Femur (tissue), 1 donor: ENCODE measurements around the gene RAB7B.

Source experiments
- DNase-seq: peaks from one replicate; pipeline ENCODE4 v3.0.0-alpha.2; 2017

The RAB7B gene

DNA sequence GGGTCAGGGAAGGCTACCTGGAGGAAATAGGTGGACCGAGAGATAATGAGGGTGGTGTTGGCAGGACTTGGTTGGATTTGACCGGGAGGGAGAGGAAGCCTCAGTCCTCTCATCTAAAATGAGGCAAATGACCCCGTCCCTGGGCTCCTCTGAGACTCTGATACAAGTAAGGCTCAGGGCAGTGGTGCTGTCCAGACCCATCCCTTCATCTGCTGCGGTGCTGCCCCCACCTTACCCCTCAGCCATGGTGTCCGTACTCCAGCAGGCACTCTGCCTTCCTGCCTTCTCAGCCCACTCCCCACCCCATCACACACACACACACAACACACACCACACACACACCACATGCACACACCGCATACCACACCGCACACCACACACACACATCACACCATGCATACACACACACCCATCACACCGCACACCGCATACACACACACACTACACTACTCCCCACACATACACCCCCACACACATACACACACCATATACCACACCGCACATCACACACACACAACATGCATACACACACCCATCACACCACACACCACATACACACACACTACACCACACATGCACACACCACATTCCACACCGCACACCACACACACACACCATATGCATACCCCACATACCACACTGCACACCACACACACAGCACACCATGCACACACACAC lies 30.6 kb downstream of the RAB7B start:
- no peak for DNase-seq

DNA sequence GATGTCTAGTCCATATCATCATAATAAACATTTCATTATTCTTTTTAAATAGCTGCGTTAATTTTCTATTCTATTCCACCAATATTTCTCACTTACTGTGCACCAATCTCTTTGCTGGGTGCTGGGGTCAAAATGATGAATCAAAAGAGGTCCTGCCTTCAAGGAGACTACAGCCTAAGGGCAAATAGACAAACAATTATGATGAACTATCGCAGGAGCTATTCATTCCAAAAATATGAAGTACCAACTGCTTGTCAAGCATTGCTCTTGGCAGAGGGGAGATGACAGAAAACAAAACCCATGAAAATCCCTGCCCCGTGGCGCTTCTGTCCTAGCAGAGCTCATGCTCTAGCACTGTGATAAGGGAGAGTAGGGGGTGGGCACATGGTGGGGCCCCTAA lies 31.1 kb downstream of the RAB7B start:
- no peak for DNase-seq

DNA sequence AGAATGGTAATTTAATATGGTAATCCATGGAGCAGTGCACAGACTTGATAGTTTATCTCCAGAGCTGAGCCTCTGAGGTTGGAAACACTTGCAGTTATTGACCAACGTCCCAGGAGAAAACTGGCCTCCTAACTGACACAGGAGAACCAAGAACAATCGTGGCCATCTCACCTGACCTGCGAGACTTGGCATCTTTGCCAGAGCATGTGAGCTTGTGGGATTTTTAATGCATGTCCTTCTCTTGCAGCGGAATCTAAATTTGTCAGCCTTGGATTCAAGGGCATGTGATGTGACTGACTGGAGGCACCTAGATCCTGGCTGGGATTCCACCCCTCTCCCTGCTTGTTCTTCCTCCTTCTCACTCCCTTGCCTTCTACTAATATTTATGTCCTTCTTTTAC lies 32.1 kb downstream of the RAB7B start:
- DNase-seq = no peak

DNA sequence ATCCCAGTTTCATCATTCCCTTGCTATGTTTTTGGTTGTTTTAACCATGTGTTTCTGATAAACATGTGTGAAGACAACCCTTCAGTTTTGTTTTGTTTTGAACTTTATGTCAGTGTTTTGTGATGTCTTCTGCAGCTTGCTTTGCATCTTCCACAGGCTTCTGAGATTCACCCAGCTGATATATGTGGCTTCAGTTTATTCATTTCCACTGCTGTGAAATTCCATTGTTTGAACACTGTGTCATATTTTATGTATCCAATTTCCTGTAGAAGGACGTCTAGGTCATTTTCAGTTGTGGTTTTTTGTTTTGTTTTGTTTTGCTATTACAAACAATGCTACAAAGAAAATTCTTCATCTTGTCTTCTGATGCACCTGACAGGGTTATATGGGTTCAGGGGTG lies 32.7 kb downstream of the RAB7B start:
- no peak for DNase-seq

DNA sequence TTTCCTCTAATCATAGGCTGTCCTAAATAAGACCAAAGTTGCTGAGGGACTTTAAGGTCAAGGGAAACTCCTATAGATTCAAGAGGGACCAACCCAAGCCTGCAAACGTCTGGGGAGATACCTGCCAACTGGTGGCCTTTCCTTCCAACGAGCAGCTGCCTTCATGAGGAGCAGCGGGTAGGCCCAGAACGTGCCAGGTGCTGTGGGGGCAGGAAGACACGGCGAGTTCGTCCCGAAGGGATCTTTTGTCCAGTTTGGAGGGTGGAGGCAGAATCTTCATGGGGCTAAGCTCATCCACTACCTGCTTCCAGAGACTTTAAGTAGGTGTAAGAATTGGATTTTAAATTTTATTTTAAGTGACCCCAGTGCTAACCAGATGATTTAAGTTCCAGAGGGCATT lies 34.0 kb downstream of the RAB7B start:
- no peak for DNase-seq

DNA sequence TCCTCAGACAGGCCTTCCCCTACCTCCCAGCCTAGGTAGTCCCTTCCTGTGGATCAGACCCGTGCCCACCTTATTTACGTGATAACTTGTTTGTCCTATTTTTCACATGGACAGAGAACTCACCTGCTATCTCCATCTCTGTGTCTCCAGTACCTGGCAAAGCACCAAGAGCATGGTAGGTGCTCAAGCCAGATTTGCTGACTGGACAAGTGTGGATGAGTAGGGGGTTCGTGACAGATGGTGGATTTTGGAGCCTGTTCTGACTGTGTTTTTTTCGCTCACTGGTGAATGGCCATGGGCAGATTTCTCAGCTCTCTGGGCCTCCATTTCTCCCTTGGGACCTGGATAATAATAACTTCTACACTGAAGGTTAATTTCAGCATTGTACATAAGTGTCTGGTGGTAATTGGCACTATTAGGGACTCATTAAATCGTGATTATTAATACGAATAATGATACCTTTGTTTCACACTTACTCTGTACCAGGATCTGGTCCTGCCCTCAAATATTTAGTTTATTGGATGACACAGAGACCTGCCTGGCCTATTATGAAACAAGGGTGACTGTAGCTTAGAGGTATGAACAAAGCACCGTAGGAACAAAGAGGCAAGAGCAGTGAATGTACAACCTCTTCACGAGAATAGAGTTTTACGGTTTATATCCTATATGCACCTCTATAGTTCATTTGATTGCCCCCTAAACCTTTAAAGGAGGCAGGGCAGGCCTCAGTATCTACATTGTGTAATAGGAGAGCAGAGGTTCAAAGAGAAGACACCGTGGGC lies 35.5 kb downstream of the RAB7B start:
- no peak for DNase-seq

DNA sequence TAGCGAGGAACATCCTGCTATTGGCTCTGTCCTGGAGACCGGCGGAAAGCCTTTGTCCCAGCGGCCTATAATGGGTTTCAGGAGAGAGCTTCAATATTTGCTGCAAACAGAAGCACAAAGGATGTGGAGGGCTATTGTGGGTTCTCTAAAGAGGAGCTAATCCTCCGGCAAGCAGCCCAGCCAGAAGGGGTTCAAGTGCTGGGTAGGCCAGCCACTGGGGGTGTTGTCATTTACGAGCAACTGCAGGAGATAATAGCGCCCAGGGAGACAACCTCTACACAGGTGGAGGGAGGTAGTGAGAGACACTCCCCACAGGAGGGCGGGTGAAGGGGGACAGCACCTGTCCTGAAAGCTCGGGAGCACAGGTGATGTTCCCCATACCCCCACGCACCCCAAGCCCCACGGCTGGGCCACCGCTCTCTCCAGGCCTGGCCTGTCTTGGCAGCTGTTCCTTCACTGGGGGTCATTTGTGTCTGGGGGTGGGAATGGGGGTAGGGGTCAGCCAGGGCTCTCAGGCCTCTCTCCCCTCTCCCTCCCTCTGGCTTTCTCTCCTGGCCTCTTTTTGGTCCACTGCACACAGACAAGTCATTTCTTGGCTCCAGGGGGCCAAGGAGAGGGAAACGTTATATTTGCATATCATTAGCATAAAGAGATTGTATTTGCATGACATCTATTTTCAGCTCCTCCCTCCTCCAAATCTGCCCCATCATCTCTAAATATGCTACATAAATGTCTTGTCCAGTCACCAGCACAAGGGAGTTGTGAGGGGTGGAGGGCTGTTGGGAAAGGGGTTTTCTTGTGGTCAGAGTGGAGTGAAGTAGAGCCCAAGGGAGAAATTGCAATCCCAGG lies 37.9 kb downstream of the RAB7B start:
- DNase-seq = no peak

DNA sequence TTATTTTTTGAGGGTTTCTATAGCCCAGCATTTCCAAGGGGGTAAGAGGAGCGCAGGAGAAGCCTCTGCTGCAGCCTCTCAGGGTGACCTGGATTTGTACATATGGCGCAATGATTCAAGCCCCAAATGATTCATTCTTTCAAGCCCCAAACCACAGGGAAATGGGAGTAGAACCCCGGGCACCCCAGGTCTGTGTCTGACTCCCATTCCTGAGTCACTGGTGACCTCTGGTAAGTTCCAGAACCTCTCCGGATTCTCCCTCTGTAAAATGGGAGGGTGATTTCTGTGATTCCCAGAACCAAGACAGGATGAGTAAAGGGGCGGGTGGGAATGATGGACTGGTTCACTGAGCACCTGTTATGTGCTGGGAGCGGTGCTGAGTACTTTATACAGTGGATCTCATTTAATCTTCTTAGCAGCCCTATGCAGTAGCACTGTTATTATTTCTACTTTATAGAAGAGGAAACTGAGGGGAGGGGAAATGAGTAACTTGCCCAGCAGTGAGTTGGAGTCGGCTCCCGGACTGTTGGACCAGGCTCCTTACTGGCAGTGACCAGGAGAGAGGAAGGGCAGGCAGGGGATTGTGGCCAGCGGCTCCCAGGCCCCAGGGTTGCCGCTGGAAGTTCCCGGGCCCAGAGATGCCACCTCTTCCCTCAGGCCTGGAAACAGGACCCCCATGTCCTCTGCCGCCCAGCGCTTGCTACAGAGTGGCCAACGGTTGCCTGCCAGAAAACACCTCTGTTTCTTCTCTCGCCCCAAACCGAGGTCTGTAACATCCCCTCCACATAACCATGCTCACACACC lies 39.6 kb downstream of the RAB7B start:
- no peak for DNase-seq

DNA sequence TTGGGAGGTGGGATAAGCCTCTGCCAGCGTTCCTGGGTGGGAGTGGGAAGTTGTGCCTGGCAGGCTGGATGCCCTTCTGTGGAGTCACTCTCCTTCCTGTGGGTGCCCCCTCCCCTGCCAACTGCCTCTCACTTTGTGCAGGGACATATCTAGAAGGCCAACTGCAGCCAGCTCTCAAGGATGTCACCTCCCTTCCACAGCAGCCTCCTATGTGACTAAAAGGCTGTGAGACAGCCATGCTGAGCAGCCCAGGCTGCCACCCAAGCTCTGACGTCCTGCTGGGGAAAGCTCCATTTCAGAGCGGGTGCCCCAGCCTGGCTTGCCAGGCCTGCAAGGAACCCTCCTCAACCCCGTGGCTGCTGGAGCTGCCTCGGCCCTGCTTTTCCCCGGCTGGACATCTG lies 40.4 kb downstream of the RAB7B start:
- no peak for DNase-seq

DNA sequence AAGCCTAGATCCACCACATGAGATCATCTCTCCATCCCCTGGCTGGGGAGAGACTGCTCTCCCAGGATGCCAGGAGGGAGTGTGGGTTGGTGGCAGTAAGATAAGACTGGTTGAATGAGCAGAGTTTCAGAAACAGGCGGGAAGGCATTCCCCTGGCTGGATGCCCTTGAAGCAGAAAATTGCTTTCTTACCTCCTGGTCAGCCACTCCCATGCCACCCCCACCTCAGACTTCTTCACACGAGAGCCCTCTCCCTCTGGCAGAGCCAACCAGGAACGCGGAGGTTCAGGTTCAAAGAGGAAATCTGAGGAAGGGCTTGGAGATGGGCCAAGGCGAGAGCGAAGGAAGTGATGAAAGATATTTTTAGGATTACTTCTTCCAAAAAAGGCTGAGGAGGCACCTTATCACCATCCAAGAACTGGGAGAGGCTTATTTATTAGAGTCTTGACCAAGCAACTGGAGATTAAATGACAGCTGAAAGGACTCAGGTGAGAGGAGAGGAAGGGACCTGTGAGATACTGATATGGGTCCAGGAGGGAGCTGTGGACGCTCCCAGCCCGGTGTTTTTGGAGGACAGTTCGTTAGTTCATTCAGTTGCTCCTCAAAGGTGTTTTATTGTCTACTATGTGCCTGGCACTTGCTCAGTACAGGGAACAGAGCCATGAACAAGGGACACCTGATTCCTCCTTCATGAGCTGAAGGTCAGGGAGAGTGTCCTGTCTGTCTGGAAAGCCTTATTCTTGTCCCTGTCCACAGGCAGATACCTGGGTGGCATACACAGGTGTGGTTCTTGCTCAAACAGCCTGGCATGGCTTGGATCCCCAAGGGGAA lies 41.0 kb downstream of the RAB7B start:
- no peak for DNase-seq

DNA sequence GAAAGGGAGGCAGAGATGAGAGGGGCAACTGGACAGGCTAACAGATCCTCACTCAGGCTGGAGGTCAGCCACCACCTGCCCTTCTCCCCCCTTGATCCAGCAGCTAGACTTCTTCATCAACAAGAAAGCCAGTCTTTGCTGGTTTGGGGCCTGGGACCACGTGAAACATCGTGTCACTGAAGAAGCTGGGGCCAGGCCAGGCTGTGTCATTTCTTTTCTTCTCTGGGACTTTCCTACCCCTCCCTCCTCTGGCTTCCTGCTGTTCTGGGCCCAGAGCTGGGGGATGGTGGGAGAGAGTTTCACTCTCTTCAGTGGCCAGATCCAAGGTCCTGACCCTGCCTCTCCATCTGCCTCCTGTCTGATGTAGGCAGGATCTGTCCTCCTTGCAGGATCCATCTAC lies 41.8 kb downstream of the RAB7B start:
- peak; percentile 41 for DNase-seq

DNA sequence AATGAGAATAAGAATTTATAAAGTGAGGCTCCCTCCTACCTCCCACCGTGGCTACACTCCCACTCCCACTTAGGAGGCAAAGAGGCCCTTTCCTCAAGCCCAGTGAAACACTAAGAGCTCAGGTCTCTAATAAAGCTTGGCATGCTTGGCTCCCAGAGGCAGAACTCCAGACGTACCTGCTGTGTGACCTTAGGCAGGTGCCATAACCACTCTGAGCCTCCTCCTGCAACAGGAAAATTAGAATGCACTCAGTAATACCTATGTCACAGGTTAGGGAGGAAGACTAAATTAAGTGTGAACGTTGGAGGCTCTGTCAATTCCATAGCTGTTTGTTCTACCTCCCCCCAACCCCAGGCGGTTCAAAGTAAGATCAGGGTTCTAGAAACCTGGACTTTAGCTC lies 43.4 kb downstream of the RAB7B start:
- DNase-seq = no peak

DNA sequence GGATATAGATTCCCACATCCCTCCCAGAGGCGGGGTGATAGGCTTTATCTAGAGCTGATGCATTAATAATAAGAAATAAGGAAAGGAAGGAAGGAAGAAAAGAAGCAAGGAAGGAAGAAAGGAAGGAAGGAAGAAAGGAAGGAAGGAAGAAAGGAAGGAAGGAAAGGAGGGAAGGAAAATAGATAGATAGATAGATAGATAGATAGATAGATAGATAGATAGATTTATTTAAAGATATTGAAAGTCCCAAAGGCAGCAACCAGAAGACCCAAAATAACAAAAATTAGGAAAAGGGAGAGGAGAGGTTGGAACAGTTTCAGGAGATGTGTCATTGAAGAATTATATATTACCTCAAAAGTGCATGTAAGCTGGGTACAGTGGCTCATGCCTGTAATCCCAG lies 47.7 kb downstream of the RAB7B start:
- DNase-seq = no peak

DNA sequence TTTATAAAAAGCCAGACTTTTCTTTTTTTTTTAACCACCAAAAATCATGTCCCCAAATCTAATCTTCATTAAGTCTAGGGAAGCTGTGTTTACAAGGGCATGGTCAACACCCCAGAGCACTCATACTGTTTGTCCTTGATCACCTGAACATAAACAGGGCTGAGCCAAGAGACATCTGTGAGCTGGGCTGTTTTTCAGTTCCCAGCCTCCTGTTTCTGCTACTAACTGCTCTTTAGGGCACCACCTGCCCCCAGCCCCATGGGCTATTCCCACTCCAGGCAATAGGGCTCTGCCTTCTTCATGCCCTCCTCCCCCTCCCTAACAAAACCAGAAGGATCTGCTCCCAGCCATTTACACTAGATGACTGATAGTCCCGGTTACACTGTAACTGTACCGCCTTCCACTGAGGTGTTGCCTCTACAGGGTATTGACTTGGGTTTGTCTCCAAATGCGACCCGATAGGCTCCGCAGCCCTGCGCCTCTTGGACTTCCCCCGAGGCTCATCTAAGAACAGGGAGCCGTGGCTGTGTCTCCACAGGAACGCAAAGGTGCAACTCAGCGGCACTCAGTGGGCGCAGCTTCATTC lies 48.3 kb downstream of the RAB7B start:
- no peak for DNase-seq

DNA sequence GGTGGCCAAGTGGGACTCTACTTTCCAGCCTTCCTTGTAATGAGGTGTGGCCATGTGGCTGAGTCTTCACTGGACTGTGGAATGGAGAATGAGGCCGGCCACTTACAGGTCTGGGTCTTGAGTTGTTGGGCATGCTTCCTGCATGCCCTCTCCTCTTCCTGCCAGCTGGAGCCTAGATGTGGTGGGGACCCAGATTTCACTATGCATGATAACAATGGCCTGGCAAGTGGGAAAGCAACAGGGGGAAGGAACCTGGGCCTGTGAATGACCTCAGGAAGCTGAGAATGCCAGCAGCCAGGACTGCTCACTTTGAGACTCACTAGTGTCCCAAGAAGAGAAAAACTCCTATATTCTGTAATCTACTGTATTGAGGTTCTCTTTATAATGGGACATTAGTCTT lies 51.4 kb downstream of the RAB7B start:
- DNase-seq = no peak

DNA sequence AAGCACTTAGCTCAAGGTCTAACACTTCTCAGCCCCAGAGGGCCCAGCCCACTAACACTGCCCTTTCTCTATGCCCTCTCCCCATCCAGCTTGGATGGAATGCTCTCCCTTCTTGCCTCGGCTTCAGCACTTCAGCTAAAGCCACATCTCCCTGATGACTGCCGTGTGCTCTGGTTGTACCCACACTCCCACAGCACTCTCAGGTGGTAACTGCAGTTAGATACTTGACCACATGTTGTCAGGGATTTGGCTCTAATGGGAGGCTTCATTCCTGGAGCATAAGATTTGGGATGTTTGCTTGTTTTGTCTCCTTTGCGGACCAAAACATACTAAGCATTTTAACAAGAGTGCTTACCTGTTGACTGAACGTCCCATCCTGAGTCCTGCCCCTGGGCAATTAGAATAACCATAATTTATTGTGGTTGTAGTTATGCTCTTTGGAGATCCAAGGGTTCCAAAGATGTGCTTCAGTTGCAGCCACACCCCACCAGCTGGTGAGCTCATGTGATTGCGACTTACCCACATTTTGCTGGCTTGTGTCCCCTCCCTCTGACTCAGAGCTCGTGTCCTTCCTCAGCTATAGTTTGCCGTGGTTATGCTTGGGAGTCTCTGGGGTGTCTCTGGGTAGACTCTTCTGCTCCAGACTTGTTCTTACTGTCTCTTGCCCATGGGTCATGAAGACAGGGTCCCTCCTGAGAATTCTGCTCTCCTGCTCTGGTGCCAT lies 52.2 kb downstream of the RAB7B start:
- no peak for DNase-seq

DNA sequence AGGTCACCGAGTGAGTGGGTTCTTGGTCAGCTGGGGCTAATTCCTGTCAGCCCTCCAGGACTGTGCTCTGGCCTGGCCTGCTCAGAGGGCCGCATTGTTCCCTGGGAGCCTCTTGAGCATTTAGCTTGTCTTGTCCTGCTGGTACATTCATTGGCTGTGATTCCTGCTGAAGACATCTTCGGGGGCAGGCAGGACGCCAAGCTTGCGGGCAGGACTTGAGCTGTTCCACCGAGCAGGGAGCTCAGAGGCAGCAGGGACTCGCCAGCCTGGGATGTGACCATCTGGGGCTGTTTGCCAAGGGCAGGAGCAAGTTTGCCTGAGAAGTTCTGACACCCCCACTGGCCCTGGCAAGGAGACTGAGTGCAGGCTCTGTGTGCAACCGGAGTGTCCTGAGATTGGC lies 52.9 kb downstream of the RAB7B start:
- DNase-seq = peak; percentile 29

DNA sequence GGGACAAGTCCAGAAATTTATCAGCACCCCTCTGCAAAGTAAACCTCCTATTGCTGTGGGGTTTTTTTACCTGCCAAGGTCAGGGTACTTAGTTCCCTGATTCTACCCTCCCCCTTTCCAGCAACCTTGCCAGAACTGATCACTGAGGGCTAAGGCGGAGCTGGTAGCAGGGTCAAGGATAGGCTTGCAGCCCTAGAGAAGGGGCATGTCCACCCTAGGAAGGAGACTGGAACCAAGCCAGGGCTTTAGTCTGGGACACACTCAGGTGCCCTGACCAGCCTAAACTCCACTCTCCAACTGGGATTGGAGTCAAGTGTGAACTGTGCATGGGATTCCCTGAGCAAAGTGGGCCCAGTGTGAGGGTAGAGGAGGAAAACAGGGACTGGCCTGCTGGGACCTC lies 53.4 kb downstream of the RAB7B start:
- DNase-seq = no peak

DNA sequence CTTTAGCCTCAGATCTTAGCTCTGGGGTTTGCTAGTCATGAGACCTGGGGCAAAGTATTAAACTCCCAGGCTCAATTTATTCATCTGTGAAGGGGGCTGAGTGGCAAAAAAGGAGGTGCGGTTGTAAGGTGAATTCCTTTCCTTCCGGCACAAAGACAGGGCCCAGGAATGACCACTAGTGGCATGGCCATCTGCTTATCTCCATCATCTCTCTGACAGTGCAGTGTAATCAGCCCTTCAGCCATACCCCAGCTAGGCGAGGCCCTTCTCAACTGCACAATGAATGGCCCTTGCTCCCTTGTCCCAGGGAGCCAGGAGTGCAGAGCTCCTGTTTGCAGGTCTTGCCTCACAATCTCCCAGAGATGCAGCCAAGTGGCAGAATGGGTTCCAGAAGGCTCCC lies 54.3 kb downstream of the RAB7B start:
- DNase-seq = no peak

DNA sequence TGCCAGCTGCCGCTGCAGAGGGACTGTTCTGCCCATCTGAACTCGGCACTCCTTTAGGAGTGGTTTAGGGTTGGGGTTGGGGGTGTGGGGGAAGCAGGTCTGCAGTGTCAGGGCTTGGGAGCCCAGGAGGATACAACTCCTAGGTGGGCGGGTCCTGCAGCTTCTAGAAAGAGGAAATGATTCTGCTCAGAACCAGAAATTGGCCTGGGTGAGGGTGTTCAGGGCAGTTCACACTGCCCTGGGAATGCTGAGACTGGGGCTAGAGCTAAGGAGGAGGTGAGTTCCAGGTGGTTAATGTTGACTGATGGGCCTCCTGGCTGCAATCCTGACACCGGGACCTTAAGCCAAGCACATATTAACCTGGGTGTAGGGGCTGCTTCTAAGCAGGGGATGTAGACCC lies 55.2 kb downstream of the RAB7B start:
- DNase-seq = no peak

DNA sequence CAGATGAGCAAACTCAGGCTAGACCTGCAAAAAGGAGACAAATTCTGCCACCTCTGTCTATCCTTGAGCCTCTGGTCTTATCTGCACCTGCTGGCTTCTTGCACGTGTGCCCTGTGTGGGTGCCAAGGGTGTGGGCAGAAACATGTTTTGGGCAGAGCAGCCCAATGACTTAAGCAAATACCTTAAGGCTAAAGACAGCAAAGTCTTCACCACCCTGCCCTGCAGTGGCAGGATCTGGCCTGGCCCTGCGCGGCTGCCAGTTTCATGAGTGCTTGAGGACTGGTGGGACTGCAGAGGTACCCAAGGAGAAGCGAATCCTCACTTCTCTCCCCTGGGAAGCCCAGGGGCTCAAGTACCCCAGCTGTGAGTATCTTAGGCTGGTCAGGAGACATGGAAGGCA lies 56.2 kb downstream of the RAB7B start:
- DNase-seq = no peak
